ENCODE data around the gene STX8.

STX8 gene

GRCh38 chr17:9298776-9299295 lies 276.8 kb downstream of the STX8 start:
- Histone ChIP-seq H3K36me3 (ENCODE audit: control insufficient read depth in 2 of 2, insufficient read depth in 2 of 2, low read length in 2 of 2) (no peaks in the 10 kb centered on the region), H3K4me1 (ENCODE audit: control insufficient read depth in 2 of 2, insufficient read depth in 2 of 2, low read length in 2 of 2) (peaks cover 0 to 3% of the 10 kb centered on the region in 2 donors), H3K27me3 (ENCODE audit: control insufficient read depth in 2 of 2, insufficient read depth in 2 of 2, low read length in 2 of 2) (no peaks in the 10 kb centered on the region), H3K4me3 (ENCODE audit: low read length in 2 of 2) (no peak overlapping the region), H3K27ac (ENCODE audit: low read depth in 2 of 2, low read length in 2 of 2) (no peak overlapping the region), H3K9ac (ENCODE audit: low read depth in 1 of 2, low read length in 2 of 2) (no peak overlapping the region), H3K9me3 (ENCODE audit: control insufficient read depth in 2 of 2, low read length in 2 of 2) (no peaks in the 10 kb centered on the region)

- H3K9ac ChIP-seq (ENCODE audit: low read depth in 1 of 2, low read length in 2 of 2), result no peak overlapping the region
- H3K4me3 ChIP-seq (ENCODE audit: low read length in 2 of 2), result no peak overlapping the region
- H3K9me3 ChIP-seq (ENCODE audit: control insufficient read depth in 2 of 2, low read length in 2 of 2), result no peaks in the 10 kb centered on the region
- H3K27me3 ChIP-seq (ENCODE audit: control insufficient read depth in 2 of 2, insufficient read depth in 2 of 2, low read length in 2 of 2), result no peaks in the 10 kb centered on the region
- no peaks in the 10 kb centered on the region for H3K36me3 ChIP-seq (ENCODE audit: control insufficient read depth in 2 of 2, insufficient read depth in 2 of 2, low read length in 2 of 2)
- H3K27ac ChIP-seq (ENCODE audit: low read depth in 2 of 2, low read length in 2 of 2), result no peak overlapping the region
- peaks cover 0 to 3% of the 10 kb centered on the region in 2 donors for H3K4me1 ChIP-seq (ENCODE audit: control insufficient read depth in 2 of 2, insufficient read depth in 2 of 2, low read length in 2 of 2)
Measured at GRCh38 chr17:9298135-9298534, 277.5 kb downstream of the STX8 start.

- Histone ChIP-seq H3K4me3 (ENCODE audit: low read length in 2 of 2) (no peak overlapping the region), H3K4me1 (ENCODE audit: control insufficient read depth in 2 of 2, insufficient read depth in 2 of 2, low read length in 2 of 2) (peaks cover 3% of the 10 kb centered on the region in 2 donors), H3K36me3 (ENCODE audit: control insufficient read depth in 2 of 2, insufficient read depth in 2 of 2, low read length in 2 of 2) (no peaks in the 10 kb centered on the region), H3K27ac (ENCODE audit: low read depth in 2 of 2, low read length in 2 of 2) (no peak overlapping the region), H3K9ac (ENCODE audit: low read depth in 1 of 2, low read length in 2 of 2) (no peak overlapping the region), H3K27me3 (ENCODE audit: control insufficient read depth in 2 of 2, insufficient read depth in 2 of 2, low read length in 2 of 2) (no peaks in the 10 kb centered on the region), H3K9me3 (ENCODE audit: control insufficient read depth in 2 of 2, low read length in 2 of 2) (no peaks in the 10 kb centered on the region)
Measured at GRCh38 chr17:9294661-9295210, 280.9 kb downstream of the STX8 start.

GRCh38 chr17:9292561-9292941 lies 283.1 kb downstream of the STX8 start:
- Histone ChIP-seq H3K4me3 (ENCODE audit: low read length in 2 of 2) (no peak overlapping the region), H3K9me3 (ENCODE audit: control insufficient read depth in 2 of 2, low read length in 2 of 2) (no peaks in the 10 kb centered on the region), H3K27ac (ENCODE audit: low read depth in 2 of 2, low read length in 2 of 2) (no peak overlapping the region), H3K36me3 (ENCODE audit: control insufficient read depth in 2 of 2, insufficient read depth in 2 of 2, low read length in 2 of 2) (no peaks in the 10 kb centered on the region), H3K4me1 (ENCODE audit: control insufficient read depth in 2 of 2, insufficient read depth in 2 of 2, low read length in 2 of 2) (peaks cover 0 to 3% of the 10 kb centered on the region in 2 donors), H3K27me3 (ENCODE audit: control insufficient read depth in 2 of 2, insufficient read depth in 2 of 2, low read length in 2 of 2) (no peaks in the 10 kb centered on the region), H3K9ac (ENCODE audit: low read depth in 1 of 2, low read length in 2 of 2) (no peak overlapping the region)

GRCh38 chr17:9291912-9292560 lies 283.6 kb downstream of the STX8 start:
- Histone ChIP-seq H3K9ac (ENCODE audit: low read depth in 1 of 2, low read length in 2 of 2) (peak overlapping the region; percentile 2 to 8), H3K27ac (ENCODE audit: low read depth in 2 of 2, low read length in 2 of 2) (peak overlapping the region; percentile 56 to 58), H3K36me3 (ENCODE audit: control insufficient read depth in 2 of 2, insufficient read depth in 2 of 2, low read length in 2 of 2) (no peaks in the 10 kb centered on the region), H3K4me1 (ENCODE audit: control insufficient read depth in 2 of 2, insufficient read depth in 2 of 2, low read length in 2 of 2) (peaks cover 0 to 3% of the 10 kb centered on the region in 2 donors), H3K27me3 (ENCODE audit: control insufficient read depth in 2 of 2, insufficient read depth in 2 of 2, low read length in 2 of 2) (no peaks in the 10 kb centered on the region), H3K4me3 (ENCODE audit: low read length in 2 of 2) (no peak overlapping the region), H3K9me3 (ENCODE audit: control insufficient read depth in 2 of 2, low read length in 2 of 2) (no peaks in the 10 kb centered on the region)

GRCh38 chr17:9290226-9290613 lies 285.4 kb downstream of the STX8 start:
- no peaks in the 10 kb centered on the region for H3K36me3 ChIP-seq (ENCODE audit: control insufficient read depth in 2 of 2, insufficient read depth in 2 of 2, low read length in 2 of 2)
- no peaks in the 10 kb centered on the region for H3K27me3 ChIP-seq (ENCODE audit: control insufficient read depth in 2 of 2, insufficient read depth in 2 of 2, low read length in 2 of 2)
- H3K4me3 ChIP-seq (ENCODE audit: low read length in 2 of 2), result no peak overlapping the region
- H3K9ac ChIP-seq (ENCODE audit: low read depth in 1 of 2, low read length in 2 of 2), result no peak overlapping the region
- peaks cover 0 to 3% of the 10 kb centered on the region in 2 donors for H3K4me1 ChIP-seq (ENCODE audit: control insufficient read depth in 2 of 2, insufficient read depth in 2 of 2, low read length in 2 of 2)
- H3K9me3 ChIP-seq (ENCODE audit: control insufficient read depth in 2 of 2, low read length in 2 of 2), result no peaks in the 10 kb centered on the region
- no peak overlapping the region for H3K27ac ChIP-seq (ENCODE audit: low read depth in 2 of 2, low read length in 2 of 2)

- Histone ChIP-seq H3K4me1 (ENCODE audit: control insufficient read depth in 2 of 2, insufficient read depth in 2 of 2, low read length in 2 of 2) (peaks cover 0 to 3% of the 10 kb centered on the region in 2 donors), H3K36me3 (ENCODE audit: control insufficient read depth in 2 of 2, insufficient read depth in 2 of 2, low read length in 2 of 2) (no peaks in the 10 kb centered on the region), H3K4me3 (ENCODE audit: low read length in 2 of 2) (no peak overlapping the region), H3K27me3 (ENCODE audit: control insufficient read depth in 2 of 2, insufficient read depth in 2 of 2, low read length in 2 of 2) (no peaks in the 10 kb centered on the region), H3K9ac (ENCODE audit: low read depth in 1 of 2, low read length in 2 of 2) (no peak overlapping the region), H3K27ac (ENCODE audit: low read depth in 2 of 2, low read length in 2 of 2) (no peak overlapping the region), H3K9me3 (ENCODE audit: control insufficient read depth in 2 of 2, low read length in 2 of 2) (no peaks in the 10 kb centered on the region)
Measured at GRCh38 chr17:9287306-9287705, 288.3 kb downstream of the STX8 start.

GRCh38 chr17:9286434-9286833 lies 289.2 kb downstream of the STX8 start:
- Histone ChIP-seq H3K27ac (ENCODE audit: low read depth in 2 of 2, low read length in 2 of 2) (no peak overlapping the region), H3K27me3 (ENCODE audit: control insufficient read depth in 2 of 2, insufficient read depth in 2 of 2, low read length in 2 of 2) (no peaks in the 10 kb centered on the region), H3K4me3 (ENCODE audit: low read length in 2 of 2) (no peak overlapping the region), H3K36me3 (ENCODE audit: control insufficient read depth in 2 of 2, insufficient read depth in 2 of 2, low read length in 2 of 2) (no peaks in the 10 kb centered on the region), H3K9me3 (ENCODE audit: control insufficient read depth in 2 of 2, low read length in 2 of 2) (no peaks in the 10 kb centered on the region), H3K9ac (ENCODE audit: low read depth in 1 of 2, low read length in 2 of 2) (no peak overlapping the region), H3K4me1 (ENCODE audit: control insufficient read depth in 2 of 2, insufficient read depth in 2 of 2, low read length in 2 of 2) (no peaks in the 10 kb centered on the region)

GRCh38 chr17:9285602-9286427 lies 289.8 kb downstream of the STX8 start:
- no peak overlapping the region for H3K4me3 ChIP-seq (ENCODE audit: low read length in 2 of 2)
- H3K27ac ChIP-seq (ENCODE audit: low read depth in 2 of 2, low read length in 2 of 2), result no peak overlapping the region

GRCh38 chr17:9284884-9285283 lies 290.7 kb downstream of the STX8 start:
- Histone ChIP-seq H3K4me3 (ENCODE audit: low read length in 2 of 2) (no peak overlapping the region), H3K9me3 (ENCODE audit: control insufficient read depth in 2 of 2, low read length in 2 of 2) (no peaks in the 10 kb centered on the region), H3K36me3 (ENCODE audit: control insufficient read depth in 2 of 2, insufficient read depth in 2 of 2, low read length in 2 of 2) (no peaks in the 10 kb centered on the region), H3K27ac (ENCODE audit: low read depth in 2 of 2, low read length in 2 of 2) (no peak overlapping the region), H3K27me3 (ENCODE audit: control insufficient read depth in 2 of 2, insufficient read depth in 2 of 2, low read length in 2 of 2) (no peaks in the 10 kb centered on the region), H3K4me1 (ENCODE audit: control insufficient read depth in 2 of 2, insufficient read depth in 2 of 2, low read length in 2 of 2) (no peaks in the 10 kb centered on the region), H3K9ac (ENCODE audit: low read depth in 1 of 2, low read length in 2 of 2) (no peak overlapping the region)

More at GRCh38 chr17:9285602-9286427, 289.8 kb downstream of the STX8 start:
- H3K36me3 ChIP-seq (ENCODE audit: control insufficient read depth in 2 of 2, insufficient read depth in 2 of 2, low read length in 2 of 2), result no peaks in the 10 kb centered on the region
- no peaks in the 10 kb centered on the region for H3K27me3 ChIP-seq (ENCODE audit: control insufficient read depth in 2 of 2, insufficient read depth in 2 of 2, low read length in 2 of 2)
- H3K9me3 ChIP-seq (ENCODE audit: control insufficient read depth in 2 of 2, low read length in 2 of 2), result no peaks in the 10 kb centered on the region
- H3K9ac ChIP-seq (ENCODE audit: low read depth in 1 of 2, low read length in 2 of 2), result no peak overlapping the region
- H3K4me1 ChIP-seq (ENCODE audit: control insufficient read depth in 2 of 2, insufficient read depth in 2 of 2, low read length in 2 of 2), result no peaks in the 10 kb centered on the region

All from mucosa of rectum (tissue), 2 donors.